Gastrocnemius medialis (tissue), 4 donors: ENCODE measurements around the gene CALCA.

Experiments used
- CTCF ChIP-seq, 5 experiments: fragments of 450-650 bp in 3 of 5; fragments of 200-600 bp in 2 of 5; sonication (generic) in 2 of 5; IDR thresholded peaks in 4 of 5; conservative IDR thresholded peaks in 1 of 5; 1 replicate in 4 of 5; 2 replicates in 1 of 5; pipeline ENCODE4 v1.5.1; 2016 to 2019; ENCODE audit warnings: antibody characterized with exemption in 5 of 5, mild to moderate bottlenecking in 3 of 5, moderate library complexity in 3 of 5
- POLR2A ChIP-seq, 2 donors: fragments of 450-650 bp; IDR thresholded peaks; one replicate each; pipeline ENCODE4 v1.6.1; 2017; ENCODE audit warnings: antibody characterized with exemption in 2 of 2, mild to moderate bottlenecking in 2 of 2, moderate library complexity in 2 of 2

DNA sequence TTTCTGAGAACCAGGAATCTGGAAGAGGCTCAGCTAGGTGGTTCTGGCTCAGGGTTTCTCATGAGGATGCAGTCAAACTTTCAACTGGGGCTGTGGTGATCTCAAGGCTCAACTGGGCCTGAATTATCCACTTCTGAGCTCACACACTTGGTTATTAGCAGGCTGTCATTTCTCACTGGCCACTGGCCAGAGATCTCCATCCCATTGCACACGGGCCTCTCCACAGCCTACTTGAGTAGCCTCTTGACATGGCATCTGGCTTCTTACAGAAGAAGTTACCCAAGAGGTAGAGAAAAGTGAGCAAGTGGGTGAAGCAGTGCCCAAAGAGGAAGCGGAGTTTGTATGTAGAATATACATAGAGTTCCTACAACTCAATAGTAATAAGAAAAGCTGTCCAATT, 16.0 kb downstream of the CALCA start:
- TF ChIP-seq CTCF (IDR thresholded peaks at IDR 0.05 in 4 of 5, conservative IDR thresholded peaks at IDR 0.05 in 1 of 5) (no peak), POLR2A (IDR thresholded peaks at IDR 0.05) (no peak)
